ENCODE measurements around the gene GTF3C4.
"Not testable (repeated sequence)": the region's sequence is repeated elsewhere in the genome, so short reads cannot be mapped to it uniquely, and the experiment has no call there.

GTF3C4 gene

DNA sequence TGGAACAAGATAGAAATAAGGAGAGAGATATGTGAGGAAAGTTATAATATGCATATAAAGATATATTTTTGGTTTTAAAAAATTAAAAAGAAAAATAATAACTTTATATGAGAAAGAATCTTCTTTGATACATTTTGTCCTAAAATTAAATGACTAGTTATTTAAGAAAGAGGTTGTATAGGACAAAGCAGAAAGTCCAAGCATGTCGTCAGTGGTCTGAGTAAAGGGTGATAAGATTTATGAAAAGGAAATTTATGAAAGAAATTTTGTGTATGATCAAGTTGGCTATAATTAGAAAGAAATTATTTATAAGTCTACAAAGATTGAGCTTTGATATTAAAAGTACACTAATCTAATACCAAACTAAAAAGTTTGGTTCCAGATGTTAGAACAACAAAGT lies 32.0 kb downstream of the GTF3C4 start:
- no peak for DNase-seq

DNA sequence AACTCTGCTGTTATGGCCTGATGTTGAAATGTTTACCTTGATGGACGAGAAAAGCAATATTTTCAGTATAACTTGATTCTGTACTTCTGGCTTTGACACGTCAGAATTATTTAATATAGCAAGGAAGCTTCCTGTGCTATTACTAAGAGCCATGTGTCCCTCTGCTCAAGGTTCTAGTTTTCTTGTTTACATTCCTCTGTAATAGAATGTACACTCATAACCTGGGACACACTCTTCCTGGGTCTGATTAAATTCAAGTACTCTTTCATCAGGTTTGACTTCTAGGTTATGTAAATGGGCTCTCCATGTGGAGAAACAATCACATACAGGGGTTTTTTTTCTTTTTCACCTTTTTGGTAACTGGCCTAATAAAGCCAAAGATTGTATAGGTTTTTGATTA lies 33.1 kb downstream of the GTF3C4 start:
- DNase-seq: no peak

DNA sequence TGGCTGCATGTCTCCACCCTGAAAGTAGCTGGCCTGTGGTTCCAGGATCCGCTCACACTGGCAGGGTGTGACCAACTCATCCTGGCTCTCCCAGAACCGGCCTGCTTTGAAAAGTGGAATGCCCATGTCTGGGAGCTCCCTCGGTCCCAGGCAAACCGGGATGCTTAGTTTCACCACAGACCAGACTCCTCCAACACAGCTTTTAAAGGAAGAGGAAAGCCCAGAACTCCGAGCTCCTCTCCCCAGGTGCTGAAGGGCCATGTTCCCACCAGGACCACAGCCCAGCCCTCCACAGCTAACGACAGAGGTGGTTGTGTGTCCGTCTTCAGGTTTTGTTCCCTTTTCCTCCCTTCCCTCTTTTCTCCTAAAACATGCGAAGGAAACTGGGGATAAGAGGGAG lies 38.0 kb downstream of the GTF3C4 start:
- no peak for DNase-seq

DNA sequence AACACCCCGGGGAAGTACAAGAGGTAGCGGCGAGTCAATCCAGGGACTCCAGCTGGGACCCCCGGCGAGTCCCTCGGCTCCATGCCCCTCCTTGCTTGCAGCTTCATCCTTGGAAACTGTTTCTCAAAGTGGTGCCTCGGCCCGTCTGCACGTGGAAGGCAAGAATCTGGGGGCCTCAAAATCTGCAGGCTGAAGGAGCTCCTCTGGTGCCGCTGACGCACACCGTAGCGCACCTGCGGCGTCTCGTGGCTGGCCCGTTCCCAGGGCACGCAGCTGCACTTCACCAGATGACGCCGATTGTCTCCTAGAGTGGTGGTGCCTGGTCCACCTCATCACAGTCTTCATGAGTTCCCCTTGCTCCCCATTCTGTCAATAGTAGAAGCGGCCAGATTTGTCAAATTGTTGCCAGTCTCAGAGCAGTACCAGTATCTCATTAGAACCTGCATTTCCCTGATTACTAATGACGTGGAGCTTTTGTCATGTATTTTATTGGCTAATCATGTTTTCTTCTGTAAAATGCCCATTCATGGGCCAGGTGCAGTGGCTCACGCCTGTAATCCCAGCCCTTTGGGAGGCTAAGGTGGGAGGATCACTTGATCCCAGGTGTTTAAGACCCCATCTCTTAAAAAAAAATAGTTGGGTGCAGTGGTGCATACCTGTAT lies 38.6 kb downstream of the GTF3C4 start:
- DNase-seq: no peak

DNA sequence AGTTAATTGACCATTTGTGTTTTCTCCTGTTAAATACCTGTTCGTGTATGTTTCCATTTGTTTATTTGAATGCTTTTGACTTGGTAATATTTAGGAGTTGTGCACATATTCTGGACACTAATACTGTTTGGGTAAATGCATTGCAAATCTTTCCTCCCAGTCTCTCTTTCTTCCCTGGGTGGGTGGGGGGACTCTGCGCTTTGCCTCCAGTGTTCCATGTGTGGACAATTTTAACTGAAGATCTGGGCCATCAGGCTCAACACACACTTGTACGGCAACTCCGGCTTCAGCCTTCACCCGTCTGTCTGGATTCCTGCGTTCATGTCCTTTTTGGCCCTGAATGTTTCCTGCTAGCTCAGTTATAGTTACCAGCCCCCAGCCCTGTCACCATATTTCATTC lies 40.1 kb downstream of the GTF3C4 start:
- DNase-seq: no peak

DNA sequence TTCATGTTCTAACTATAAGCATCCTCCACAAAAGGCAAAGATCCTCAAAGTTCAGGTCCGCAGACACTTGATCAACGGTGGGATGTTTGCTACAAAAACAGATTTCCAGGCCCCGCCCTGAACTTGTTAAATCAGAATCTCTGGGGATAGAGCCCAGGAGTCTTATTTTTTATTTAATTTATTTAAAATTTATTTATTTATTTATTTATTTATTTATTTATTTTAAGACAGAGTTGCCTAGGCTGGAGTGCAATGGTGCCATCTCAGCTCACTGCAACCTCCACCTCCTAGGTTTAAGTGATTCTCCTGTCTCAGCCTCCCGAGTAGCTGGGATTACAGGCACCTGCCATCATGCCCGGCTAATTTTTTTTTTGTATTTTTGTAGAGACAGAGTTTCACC lies 40.9 kb downstream of the GTF3C4 start:
- not testable (repeated sequence) for DNase-seq

DNA sequence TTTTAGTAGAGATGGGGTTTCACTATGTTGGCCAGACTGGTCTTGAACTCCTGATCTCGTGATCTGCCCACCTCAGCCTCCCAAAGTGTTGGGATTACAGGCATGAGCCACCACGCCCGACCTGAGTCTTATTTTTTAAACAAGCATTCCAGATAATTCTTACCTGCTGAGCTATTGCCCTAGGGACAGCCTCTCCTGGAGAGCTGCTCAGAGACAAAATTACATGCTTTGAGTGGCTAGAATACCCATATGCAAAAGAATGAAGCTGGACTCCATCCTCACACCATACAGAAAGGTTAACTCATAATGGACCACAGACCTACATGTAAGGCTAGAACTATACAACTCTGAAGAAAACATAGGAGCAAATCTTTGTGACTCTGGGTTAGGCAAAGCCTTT lies 41.6 kb downstream of the GTF3C4 start:
- no peak for DNase-seq

DNA sequence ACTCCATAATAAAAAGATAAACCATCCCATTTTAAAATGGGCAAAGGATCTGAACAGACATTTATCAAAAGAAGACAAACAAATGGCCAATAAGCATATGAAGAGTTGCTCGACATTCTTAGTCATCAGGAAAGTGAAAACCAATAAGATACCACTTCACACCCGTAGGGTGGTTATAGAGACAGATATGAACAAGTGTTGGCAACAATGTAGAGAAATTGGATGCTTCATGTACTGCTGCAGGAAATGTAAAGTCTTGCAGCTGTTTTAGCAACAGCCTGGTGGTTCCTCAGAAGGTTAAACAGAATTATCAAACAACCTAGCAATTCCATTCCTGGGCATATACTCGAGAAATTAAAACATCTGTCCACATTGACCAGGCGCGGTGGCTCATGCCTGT lies 42.5 kb downstream of the GTF3C4 start:
- DNase-seq: no peak

DNA sequence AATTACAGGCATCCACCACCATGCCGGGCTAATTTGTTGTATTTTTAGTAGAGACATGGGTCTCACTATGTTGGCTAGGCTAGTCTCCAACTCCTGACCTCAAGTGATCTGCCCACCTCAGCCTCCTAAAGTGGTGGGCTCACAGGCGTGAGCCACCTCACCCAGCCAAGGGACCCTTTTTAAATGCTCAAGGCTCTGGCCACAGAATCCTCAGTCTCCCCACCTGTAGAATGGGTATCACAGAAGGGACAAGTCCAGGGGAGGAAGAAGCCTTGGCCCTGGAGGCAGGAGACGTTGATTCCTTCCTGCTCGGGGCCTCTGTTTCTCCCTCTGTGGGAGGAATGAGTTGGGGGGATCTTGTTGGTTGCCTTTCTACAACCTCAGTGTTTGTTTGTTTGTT lies 45.7 kb downstream of the GTF3C4 start:
- DNase-seq: no peak

DNA sequence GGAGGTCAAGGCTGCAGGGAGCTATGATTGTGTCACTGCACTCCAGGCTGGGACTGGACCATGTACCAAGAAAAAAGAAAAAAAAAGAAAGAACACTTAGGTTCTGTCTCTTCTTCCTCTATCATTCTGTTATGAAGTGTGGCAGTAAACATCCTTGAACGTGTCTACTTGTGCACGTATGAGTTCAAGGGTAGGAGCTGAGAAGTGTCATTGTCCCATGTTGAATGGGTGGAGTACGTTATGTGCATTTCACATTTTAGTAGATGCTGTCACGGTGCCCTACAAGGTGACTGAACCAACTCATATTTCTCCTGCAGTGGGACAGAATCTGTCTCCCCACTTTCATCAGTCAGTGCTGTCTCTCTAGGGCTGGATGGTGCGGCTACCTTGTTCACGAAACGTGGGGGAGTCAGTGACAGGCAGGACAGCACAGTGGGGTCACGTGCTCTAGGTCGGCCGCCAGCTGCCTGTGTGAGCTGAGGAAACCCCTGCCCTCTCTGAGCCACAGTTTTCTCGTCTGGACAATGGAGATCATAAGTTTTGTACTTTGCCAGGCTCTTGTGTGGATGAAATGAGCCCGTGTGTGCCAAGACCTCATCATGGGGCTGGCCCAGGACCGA lies 47.2 kb downstream of the GTF3C4 start:
- no peak for DNase-seq

DNA sequence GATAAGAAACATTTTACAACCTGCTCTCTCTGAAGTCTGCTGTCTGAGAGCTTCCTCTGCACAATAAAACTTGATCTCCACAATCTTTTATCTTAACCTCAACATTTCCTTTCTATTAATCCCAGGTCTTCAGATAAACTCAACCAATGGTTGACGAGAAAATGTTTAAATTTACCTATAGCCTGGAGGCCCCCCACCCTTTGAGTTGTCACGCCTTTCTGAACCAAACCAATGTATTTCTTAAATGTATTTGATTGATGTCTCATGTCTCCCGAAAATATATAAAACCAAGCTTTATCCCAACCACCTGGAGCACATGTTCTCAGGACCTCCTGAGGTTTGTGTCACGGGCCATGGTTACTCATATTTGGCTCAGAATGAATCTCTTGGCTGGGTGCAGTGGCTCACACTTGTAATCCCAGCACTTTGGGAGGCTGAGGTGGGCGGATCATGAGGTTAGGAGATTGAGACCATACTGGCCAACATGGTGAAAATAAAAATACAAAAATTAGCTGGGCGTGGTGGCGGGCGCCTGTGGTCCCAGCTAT lies 48.2 kb downstream of the GTF3C4 start:
- not testable (repeated sequence) for DNase-seq

DNA sequence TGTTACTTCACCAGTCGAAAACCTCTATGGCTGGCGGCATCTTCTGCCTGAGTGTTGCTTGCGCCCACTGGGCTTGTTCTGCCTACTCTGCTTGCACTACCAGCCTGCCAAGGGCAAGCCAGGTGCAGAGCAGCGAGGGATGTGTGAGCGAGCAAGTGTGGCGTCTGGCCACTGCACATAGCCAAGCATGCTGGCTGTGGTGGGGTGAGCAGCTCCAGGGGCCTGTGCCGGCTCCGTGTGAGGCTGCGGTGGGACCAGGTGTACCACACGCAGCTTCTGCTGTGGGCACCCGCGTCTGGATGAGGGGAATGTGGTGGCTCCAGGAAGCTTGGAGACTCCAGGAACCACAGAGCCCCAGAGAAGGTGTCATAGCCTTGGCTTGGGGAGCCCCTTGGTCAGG lies 51.4 kb downstream of the GTF3C4 start:
- DNase-seq: no peak

DNA sequence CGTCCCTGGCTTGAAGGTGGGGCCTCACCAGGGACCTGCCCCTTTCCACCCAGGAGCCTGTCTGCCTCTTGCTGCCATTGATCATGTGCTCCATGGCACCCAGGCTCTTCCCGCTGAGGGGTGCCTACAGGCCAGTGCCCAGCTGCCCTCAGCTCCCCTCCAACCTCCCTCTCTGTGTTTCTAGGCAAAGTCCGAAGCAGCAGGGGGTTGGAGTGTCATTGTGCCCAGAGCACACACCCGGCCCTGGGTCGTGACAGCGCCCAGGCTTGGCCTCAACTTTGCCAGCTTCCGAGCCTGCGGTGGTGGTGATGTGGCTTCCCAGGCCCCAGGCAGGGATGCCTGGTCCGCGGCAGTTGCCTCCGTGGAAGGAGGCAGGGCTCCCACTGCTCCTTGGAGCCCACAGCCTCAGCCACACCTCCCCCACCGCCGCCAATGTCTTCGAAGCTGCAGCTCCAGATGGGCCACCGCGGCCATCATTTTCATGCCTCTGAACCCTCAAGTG lies 52.4 kb downstream of the GTF3C4 start:
- no peak for DNase-seq

DNA sequence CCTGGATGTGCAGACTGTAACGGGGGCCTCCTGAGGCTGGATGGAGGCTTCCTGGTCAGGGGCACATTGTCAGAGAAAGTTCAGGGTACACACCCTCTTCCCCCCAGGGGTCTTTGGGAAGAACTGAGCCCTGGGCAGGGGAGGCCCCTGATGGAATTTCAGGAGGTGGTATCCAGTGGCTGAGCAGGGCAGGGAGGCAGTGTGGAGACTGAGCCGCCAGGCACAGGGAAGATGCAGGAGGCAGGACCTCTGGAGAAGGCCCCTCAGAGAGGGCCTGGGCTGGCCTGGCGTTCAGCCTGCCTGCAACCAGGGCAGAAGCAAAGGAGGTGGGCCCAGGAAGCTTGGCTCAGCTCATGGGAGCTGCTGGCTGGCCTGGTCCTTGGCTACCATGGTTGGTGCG lies 53.5 kb downstream of the GTF3C4 start:
- DNase-seq: no peak

DNA sequence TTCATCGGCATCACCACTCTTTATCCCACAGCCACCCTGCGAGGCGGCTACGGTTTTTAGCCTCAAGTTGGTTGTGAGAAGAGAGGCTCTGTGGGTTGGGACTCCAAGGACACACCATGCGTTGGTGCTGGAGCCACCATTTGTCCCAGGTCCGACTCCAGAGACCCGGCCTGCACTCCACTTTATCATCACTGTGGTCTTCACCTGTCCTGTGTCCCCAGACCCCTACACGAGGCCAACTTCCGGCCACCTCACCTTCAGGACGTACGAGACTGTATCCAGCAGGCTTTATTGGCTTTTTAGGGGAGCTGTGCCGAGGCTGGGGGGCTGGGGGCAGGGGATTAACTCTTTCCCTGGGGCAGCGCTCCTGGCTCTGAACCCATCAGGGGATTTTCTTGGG lies 55.0 kb downstream of the GTF3C4 start:
- no peak for DNase-seq

DNA sequence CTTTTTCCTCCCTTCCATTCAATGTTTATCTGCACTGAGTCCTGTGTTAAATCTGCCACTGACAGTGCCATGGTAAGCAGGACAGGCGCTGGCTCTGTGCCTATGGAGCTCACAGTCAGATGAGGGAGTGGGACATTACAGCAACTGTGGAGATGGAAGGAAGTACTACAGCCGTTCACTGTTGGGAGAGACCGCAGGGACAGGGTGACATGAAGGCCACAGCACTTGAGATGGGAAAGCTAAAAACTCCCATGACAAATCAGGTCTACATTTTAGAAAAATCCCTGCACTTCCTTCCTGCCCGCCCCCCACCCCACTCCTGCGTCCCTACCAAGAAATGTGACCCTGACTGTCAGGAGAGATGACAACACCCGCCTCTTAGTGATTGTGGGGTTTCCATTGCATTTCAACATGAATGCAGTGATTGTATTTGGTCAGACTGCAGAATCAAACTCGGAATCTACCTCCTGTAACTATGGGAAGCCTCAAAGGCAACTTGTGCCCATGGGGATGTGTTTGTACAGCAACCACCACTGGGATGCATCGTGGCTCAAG lies 56.4 kb downstream of the GTF3C4 start:
- DNase-seq: no peak

DNA sequence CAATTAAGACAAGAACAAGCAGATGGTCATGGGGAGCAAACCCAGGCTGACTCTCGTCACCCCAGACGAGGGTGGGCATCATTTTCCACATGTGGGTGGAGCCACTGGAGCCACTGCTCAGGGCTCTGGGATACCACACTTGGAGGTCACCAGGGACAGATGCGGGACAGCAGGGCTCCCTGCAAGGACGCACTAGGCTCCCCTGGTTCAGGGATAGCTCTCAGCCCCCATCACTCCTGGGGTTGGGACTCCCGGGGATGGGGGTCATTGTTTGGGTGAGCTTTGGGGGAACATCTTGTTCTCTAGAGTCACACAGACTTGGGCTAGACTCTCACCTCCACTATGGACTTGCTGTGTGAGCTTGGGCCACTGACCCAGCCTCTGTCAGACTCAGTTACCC lies 57.8 kb downstream of the GTF3C4 start:
- no peak for DNase-seq

DNA sequence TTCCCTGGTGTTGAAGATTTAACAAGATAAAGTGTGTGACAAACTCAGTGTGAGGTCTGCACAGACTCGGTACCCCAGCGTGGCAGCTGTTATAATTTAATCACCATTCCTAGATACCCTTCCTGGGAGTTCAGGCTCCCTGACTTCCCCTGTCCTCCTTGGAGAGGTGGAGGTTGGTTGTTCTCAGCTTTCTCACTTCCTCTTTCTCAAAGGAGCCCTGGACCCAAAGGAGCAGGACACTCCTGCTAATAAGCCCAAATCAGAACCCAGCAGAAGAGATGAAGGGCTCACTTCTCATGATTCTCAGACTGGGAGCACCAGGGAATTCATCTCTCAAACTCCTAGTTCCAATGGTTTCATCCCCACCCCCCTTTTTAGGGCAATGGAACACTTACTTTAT lies 58.2 kb downstream of the GTF3C4 start:
- no peak for DNase-seq

DNA sequence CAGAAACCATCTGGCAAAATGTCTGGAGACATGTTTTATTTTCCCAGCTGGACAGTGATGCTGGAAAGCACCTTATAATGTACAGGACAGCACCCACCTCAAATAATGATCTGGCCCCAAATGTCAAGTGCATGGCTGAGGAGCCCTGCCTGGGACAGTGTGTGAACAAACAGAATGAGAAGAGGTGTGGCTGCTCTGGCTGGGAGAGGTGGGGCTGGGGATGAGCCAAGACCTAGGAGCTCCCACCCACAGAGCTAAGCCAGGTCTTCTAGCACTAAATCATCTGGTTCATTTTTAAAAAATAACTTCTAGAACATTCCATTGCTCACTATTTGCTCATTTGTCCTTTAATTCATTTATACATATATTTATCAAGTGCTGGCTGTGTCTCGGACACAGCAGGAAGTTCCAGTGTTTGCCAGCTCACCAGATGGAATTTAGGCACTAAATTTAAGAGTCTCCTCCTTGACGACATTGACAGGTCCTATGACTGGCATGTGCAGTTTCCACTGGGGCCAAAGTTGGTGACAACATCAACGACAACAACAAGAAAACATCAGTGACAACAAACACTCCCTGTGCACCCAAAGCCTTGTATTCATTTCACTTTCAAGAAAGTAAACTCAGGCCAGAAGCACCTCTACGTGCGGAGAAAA lies 59.1 kb downstream of the GTF3C4 start:
- DNase-seq: no peak

DNA sequence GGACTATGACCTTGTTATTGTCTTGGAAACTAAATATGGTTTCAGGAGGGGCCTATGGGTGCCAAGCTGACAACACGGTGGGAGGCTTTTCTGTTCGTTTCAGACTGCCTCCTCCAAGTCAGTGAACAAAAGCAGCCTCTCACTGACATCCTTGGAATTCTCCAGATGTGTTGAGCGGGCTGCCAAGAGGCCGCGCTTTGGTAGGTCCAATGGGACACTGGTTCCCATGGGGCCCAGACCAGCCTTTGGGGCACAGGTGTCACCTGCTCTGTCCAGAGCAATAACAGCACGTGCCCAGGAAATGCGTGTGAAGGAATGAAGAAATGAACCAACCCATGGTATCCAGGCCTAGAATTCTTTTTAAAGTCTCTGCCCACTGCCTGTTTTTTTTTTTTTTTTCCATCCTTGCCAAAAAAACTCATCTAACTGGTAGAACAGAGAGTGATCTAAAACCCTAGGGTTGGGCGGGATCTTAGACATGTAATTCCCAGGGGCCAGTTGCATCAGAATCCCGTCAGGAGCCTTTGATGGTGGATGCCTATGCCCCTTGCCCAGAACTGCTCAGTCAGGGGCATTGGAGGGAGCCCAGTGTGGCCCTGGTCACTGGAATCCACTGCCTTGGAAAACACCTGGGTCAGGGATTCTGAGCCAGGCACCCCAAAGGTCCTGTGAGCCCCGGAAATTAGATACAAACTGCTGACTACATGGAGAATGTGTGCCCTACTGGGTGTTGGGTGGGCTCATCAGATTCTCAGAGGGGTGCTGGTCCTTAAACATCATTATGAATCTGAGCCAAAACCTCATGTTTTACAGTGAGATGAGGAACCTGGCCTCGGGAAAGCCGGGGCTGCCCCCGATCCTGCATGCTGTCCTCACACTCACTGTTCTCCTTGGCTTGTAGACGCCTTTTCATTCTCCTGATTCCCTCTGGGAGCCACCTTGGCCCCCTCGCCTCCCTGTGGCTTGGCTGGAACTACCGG lies 60.1 kb downstream of the GTF3C4 start:
- no peak for DNase-seq

DNA sequence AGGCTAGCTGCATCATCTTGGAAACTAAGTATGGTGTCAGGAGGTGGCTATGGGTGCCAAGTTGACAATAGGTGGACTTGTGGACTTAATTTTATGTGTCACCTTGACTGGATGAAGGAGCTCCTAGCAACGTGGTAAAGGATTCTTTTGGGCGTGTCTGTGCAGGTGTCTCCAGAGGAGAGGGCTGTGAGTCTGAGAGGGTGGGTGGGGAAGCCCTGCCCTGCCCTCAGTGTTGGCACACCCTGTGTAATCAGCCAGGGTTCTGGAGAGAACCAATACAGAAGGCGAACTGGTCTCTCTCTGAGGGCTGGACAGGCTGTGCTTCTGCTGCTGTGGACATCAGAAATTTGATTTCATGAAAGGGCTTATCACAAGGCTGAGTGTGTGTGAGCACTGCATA lies 61.0 kb downstream of the GTF3C4 start:
- DNase-seq: no peak

Measured in NCI-H526 (cell line).